ENCODE data around the gene ARG2.

GRCh38 chr14:67623114-67623513, 3.4 kb downstream of the ARG2 start:
- no peak for TF ChIP-seq CTCF (IDR thresholded peaks at IDR 0.05 in 8 of 11, conservative IDR thresholded peaks at IDR 0.05 in 3 of 11)
- TF ChIP-seq POLR2A (IDR thresholded peaks at IDR 0.05), result no peak
- no peak for TF ChIP-seq POLR2AphosphoS5 (IDR thresholded peaks at IDR 0.05)
